ENCODE measurements around the gene GLTPD2.

DNA sequence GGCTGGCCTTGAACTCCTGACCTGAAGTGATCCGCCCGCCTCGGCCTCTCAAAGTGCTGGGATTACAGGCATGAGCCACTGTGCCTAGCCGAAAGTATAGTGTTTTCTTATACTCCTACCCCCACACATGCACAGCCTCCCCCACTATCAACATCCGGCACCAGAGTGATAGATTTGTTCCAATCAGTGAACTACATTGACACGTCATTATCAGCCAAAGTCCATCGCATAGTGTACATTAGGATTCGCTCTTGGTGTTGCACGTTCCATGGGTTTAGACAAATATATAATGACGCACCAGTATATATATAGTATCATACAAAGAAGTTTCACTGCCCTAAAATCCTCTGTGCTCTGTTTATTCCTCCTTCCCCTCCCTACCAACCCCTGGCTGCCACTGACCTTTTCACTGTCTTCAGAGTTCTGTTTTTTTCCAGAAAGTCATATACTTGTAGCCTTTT is 29.0 kb upstream of the GLTPD2 start:
- no peak for TF ChIP-seq POLR2A (IDR thresholded peaks at IDR 0.05)
- TF ChIP-seq, protein P1, sequence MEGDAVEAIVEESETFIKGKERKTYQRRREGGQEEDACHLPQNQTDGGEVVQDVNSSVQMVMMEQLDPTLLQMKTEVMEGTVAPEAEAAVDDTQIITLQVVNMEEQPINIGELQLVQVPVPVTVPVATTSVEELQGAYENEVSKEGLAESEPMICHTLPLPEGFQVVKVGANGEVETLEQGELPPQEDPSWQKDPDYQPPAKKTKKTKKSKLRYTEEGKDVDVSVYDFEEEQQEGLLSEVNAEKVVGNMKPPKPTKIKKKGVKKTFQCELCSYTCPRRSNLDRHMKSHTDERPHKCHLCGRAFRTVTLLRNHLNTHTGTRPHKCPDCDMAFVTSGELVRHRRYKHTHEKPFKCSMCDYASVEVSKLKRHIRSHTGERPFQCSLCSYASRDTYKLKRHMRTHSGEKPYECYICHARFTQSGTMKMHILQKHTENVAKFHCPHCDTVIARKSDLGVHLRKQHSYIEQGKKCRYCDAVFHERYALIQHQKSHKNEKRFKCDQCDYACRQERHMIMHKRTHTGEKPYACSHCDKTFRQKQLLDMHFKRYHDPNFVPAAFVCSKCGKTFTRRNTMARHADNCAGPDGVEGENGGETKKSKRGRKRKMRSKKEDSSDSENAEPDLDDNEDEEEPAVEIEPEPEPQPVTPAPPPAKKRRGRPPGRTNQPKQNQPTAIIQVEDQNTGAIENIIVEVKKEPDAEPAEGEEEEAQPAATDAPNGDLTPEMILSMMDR (IDR thresholded peaks at IDR 0.05) = no peak

Data from body of pancreas (tissue), 4 donors.